Measurements from ENCODE around the gene CALB2. TPM values are rescaled to one million over a fixed set of nuclear protein-coding genes. Genes with fewer than 3 reads are reported as not detected.
"Not testable (repeated sequence)": the region's sequence is repeated elsewhere in the genome, so short reads cannot be mapped to it uniquely, and the experiment has no call there.

The CALB2 gene
- total RNA-seq, result 1 to 10 TPM; 3.3 to 8.2 (median 5.2) TPM
- 1 to 10 TPM in 2 of 3 donors, not detected in 1; 1.2 to 5.2 TPM for polyA plus RNA-seq

GRCh38 chr16:71358464-71358998 is at the start of gene CALB2:
Gene CALB2 (plus strand): TSS chr16:71358723. CDS start chr16:71358793, 70 bp downstream.
- no peak for TF ChIP-seq EP300 (IDR thresholded peaks at IDR 0.05)
- TF ChIP-seq, protein P1, sequence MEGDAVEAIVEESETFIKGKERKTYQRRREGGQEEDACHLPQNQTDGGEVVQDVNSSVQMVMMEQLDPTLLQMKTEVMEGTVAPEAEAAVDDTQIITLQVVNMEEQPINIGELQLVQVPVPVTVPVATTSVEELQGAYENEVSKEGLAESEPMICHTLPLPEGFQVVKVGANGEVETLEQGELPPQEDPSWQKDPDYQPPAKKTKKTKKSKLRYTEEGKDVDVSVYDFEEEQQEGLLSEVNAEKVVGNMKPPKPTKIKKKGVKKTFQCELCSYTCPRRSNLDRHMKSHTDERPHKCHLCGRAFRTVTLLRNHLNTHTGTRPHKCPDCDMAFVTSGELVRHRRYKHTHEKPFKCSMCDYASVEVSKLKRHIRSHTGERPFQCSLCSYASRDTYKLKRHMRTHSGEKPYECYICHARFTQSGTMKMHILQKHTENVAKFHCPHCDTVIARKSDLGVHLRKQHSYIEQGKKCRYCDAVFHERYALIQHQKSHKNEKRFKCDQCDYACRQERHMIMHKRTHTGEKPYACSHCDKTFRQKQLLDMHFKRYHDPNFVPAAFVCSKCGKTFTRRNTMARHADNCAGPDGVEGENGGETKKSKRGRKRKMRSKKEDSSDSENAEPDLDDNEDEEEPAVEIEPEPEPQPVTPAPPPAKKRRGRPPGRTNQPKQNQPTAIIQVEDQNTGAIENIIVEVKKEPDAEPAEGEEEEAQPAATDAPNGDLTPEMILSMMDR (IDR thresholded peaks at IDR 0.05), result peak in 1 of 4 experiments; percentile 97
- peaks cover 0 to 31% (median 23%) of the 10 kb centered on the region in 3 donors for H3K27me3 ChIP-seq
- intact Hi-C loops (cut with DNase I), result loop anchor here (10.0 kb wide), 1 partner anchor 144 kb away; no protein-coding TSS in a partner anchor
- no peaks in the 10 kb centered on the region for H3K9me3 ChIP-seq
- H3K4me3 ChIP-seq, result peak within 1 kb of the TSS in 3 of 4 donors; percentile 23 to 38 (median 31)
- peaks cover 0 to 14% (median 12%) of the 10 kb centered on the region in 4 donors for H3K4me1 ChIP-seq
- WGBS, 2 donors, result 2% methylated on average over 53 of the region's 53 CpGs
- no peak within 1 kb of the TSS for H3K27ac ChIP-seq
- H3K36me3 ChIP-seq, result no peaks in the 10 kb centered on the region
- DNase-seq, result peak; percentile 77

DNA sequence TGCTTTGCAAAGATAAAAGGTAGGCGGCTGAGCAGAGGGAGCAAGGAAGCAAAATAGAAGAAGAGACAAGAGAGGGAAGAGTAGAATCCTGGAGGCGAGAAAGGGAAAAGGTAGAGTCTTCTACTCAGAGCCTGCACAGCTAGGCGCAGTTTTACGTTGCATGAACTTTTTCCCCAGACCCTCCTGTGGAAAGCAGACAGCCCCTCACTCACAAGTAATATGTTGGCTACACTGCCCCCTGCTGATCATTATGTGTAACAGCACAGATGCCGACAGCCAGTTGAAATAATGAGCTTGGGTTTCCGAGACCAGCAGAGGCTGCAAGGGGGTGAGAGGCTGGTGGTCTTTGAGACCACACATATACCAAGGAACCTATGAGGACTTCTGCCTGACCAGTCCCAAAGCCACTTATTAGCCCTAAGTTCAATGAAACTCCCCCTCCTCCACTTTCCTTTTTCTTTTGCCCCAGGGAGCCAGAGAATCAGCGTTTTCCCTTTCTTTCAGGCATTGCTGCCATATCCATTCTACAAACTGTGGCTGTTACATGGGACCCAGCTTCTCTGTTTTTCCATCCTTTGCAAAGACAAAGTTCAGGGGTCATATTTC is 46.9 kb upstream of the CALB2 start:
- TF ChIP-seq, protein P1 (IDR thresholded peaks at IDR 0.05), result peak in 3 of 4 experiments; percentile 43 to 64 (median 46)
- TF ChIP-seq EP300 (IDR thresholded peaks at IDR 0.05), result no peak
- H3K9me3 ChIP-seq, result no peaks in the 10 kb centered on the region
- no peaks in the 10 kb centered on the region for H3K4me1 ChIP-seq
- no peaks in the 10 kb centered on the region for H3K36me3 ChIP-seq
- no peak overlapping the region for H3K27ac ChIP-seq
- H3K4me3 ChIP-seq, result no peak overlapping the region
- intact Hi-C loops (cut with DNase I), result no loop called here
- H3K27me3 ChIP-seq, result peaks cover 0 to 11% (median 4%) of the 10 kb centered on the region in 3 donors
- 21 to 22% methylated on average over 7 of the region's 7 CpGs for WGBS, 2 donors
- DNase-seq, result no peak

- peaks cover 0 to 11% (median 4%) of the 10 kb centered on the region in 3 donors for H3K27me3 ChIP-seq
- WGBS, 2 donors, result 66 to 79% methylated on average over 3 of the region's 3 CpGs
- H3K36me3 ChIP-seq; H3K27ac ChIP-seq; intact Hi-C loops (cut with DNase I); H3K9me3 ChIP-seq; H3K4me1 ChIP-seq; DNase-seq; H3K4me3 ChIP-seq: not testable (repeated sequence)
These were observed 44.9 kb upstream of the CALB2 start for GRCh38 chr16:71313591-71313990.

GRCh38 chr16:71315269-71315668 is 43.3 kb upstream of the CALB2 start:
- WGBS, 2 donors, result 10 to 27% methylated on average over 3 of the region's 3 CpGs
- no peak for DNase-seq

GRCh38 chr16:71319999-71320398 is 38.5 kb upstream of the CALB2 start:
- 78 to 84% methylated on average over 4 of the region's 4 CpGs for WGBS, 2 donors
- H3K4me3 ChIP-seq, result no peak overlapping the region
- no peak for DNase-seq
- no peak overlapping the region for H3K27ac ChIP-seq
- H3K9me3 ChIP-seq, result no peaks in the 10 kb centered on the region
- intact Hi-C loops (cut with DNase I), result no loop called here
- no peaks in the 10 kb centered on the region for H3K4me1 ChIP-seq
- no peaks in the 10 kb centered on the region for H3K36me3 ChIP-seq
- H3K27me3 ChIP-seq, result no peaks in the 10 kb centered on the region
- no peak for TF ChIP-seq POLR2A (IDR thresholded peaks at IDR 0.05)
- no peak for TF ChIP-seq POLR2AphosphoS5 (IDR thresholded peaks at IDR 0.05)
- TF ChIP-seq EP300 (IDR thresholded peaks at IDR 0.05), result no peak
- TF ChIP-seq, protein P1 (IDR thresholded peaks at IDR 0.05), result no peak

More at GRCh38 chr16:71315269-71315668, 43.3 kb upstream of the CALB2 start:
- H3K36me3 ChIP-seq, result no peaks in the 10 kb centered on the region
- peaks cover 0 to 11% (median 0%) of the 10 kb centered on the region in 3 donors for H3K27me3 ChIP-seq
- TF ChIP-seq POLR2A (IDR thresholded peaks at IDR 0.05) (no peak), EP300 (IDR thresholded peaks at IDR 0.05) (no peak), POLR2AphosphoS5 (IDR thresholded peaks at IDR 0.05) (no peak)
- TF ChIP-seq, protein P1 (IDR thresholded peaks at IDR 0.05), result no peak
- no peaks in the 10 kb centered on the region for H3K9me3 ChIP-seq
- H3K4me3 ChIP-seq, result no peak overlapping the region
- H3K27ac ChIP-seq, result no peak overlapping the region
- H3K4me1 ChIP-seq, result no peaks in the 10 kb centered on the region
- intact Hi-C loops (cut with DNase I), result no loop called here

Measured in sigmoid colon (tissue), 7 donors.